D721Med (cell line): ENCODE results near the gene EFCC1.
"Not testable (repeated sequence)": the region's sequence is repeated elsewhere in the genome, so short reads cannot be mapped to it uniquely, and the experiment has no call there.

ENCODE experiments used
- DNase-seq: peaks from one replicate; pipeline ENCODE4 v3.0.0; 2011; ENCODE audit warnings: low spot score; ENCODE audit not compliant: insufficient read length
- FAIRE-seq: peaks from 2 replicates; lab custom pipeline; 2011; peaks lifted over from hg19 to GRCh38; lab: Jason Lieb, UNC
- CTCF ChIP-seq: IDR thresholded peaks from 2 replicates; pipeline ENCODE4 v1.5.1; 2012; ENCODE audit warnings: mild to moderate bottlenecking, control low read depth; ENCODE audit not compliant: insufficient read depth; ENCODE audit errors: missing control alignments

The EFCC1 gene

GRCh38 chr3:129068291-129068886, 67.3 kb downstream of the EFCC1 start:
- DNase-seq (no peak), FAIRE-seq (no peak)
- TF ChIP-seq CTCF: no peak

- not testable (repeated sequence) for FAIRE-seq
These were observed 68.4 kb downstream of the EFCC1 start for GRCh38 chr3:129069313-129070085.

GRCh38 chr3:129070086-129070885, 69.2 kb downstream of the EFCC1 start:
- no peak for TF ChIP-seq CTCF
- FAIRE-seq: no peak
- no peak for DNase-seq

More at GRCh38 chr3:129069313-129070085, 68.4 kb downstream of the EFCC1 start:
- DNase-seq: not testable (repeated sequence)

- FAIRE-seq: no peak
- DNase-seq: no peak
- TF ChIP-seq CTCF: no peak
These were observed 76.1 kb downstream of the EFCC1 start for GRCh38 chr3:129077222-129077621.

- DNase-seq: no peak
- no peak for FAIRE-seq
- TF ChIP-seq CTCF: no peak
These were observed 77.4 kb downstream of the EFCC1 start for GRCh38 chr3:129078510-129078909.

- FAIRE-seq (no peak), DNase-seq (no peak)
- TF ChIP-seq CTCF: no peak
These were observed 80.4 kb downstream of the EFCC1 start for GRCh38 chr3:129081503-129081902.

GRCh38 chr3:129082026-129082425, 80.9 kb downstream of the EFCC1 start:
- DNase-seq (no peak), FAIRE-seq (no peak)
- TF ChIP-seq CTCF: no peak
